ENCODE results near the gene EGFR.

Gene EGFR

GRCh38 chr7:55006499-55006898 lies 12.3 kb upstream of the EGFR start:
- no peak for DNase-seq (ENCODE audit: low read depth, low spot score)

GRCh38 chr7:55013851-55014250 lies 5.0 kb upstream of the EGFR start:
- DNase-seq (ENCODE audit: low read depth, low spot score) = no peak

DNA sequence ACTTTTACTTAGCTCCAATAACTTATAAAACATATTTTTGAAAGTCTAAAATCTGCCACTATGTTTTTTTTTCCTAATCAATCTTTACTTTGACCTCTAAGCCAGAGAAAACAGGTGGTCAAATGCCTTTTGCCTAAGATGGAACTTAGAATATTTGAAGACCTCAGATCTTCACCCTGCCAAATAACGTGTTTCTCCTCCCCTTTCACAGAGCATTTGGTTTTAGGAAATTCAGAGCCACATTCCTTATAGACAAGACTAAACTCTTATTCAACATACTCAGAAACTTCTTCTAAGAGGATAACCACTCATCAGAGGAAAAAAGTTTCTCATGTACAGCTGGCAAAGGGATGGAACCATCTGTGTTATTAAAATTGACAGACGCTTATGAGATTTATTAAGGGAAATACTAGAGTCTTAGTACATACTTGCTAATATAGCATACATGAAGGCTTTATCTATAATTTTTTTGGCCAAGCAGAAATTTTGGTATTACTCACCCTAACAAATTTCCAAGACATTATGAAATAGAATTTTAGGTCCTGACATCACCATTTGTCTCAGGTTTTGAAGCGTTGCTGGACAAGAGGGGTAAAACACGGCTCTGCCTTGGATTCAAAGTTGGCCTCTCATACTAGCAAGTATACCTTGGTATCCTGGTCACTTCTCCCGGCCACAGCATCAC lies 2.6 kb upstream of the EGFR start:
- DNase-seq (ENCODE audit: low read depth, low spot score) = no peak

GRCh38 chr7:55016746-55017090 lies 2.1 kb upstream of the EGFR start:
- no peak for DNase-seq (ENCODE audit: low read depth, low spot score)

DNA sequence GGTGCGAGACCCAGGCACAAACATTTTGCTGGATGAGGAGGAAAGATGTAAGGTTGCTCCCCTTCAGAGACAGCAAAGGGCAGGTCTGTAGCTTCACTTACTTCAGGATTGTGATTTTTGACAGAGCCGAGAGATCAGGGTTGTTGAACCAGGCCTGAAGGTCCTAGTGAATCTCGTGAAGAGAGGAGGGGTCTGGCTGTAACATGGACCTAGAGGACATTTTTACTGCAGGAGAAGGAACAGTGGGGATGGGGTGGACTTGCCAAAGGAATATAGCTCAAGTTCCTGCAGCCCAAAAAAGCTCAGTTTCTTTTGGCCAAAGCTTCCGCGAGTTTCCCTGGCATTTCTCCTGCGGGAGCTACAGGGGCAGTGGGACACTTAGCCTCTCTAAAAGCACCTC lies 976 bp upstream of the EGFR start:
- no peak for DNase-seq (ENCODE audit: low read depth, low spot score)

DNA sequence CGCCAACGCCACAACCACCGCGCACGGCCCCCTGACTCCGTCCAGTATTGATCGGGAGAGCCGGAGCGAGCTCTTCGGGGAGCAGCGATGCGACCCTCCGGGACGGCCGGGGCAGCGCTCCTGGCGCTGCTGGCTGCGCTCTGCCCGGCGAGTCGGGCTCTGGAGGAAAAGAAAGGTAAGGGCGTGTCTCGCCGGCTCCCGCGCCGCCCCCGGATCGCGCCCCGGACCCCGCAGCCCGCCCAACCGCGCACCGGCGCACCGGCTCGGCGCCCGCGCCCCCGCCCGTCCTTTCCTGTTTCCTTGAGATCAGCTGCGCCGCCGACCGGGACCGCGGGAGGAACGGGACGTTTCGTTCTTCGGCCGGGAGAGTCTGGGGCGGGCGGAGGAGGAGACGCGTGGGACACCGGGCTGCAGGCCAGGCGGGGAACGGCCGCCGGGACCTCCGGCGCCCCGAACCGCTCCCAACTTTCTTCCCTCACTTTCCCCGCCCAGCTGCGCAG lies 424 bp downstream of the EGFR start:
- DNase-seq (ENCODE audit: low read depth, low spot score) = peak; percentile 73

GRCh38 chr7:55019691-55020465 lies 1.1 kb downstream of the EGFR start:
- DNase-seq (ENCODE audit: low read depth, low spot score) = peak; percentile 59

GRCh38 chr7:55020466-55020871 lies 1.7 kb downstream of the EGFR start:
- DNase-seq (ENCODE audit: low read depth, low spot score) = peak; percentile 47

DNA sequence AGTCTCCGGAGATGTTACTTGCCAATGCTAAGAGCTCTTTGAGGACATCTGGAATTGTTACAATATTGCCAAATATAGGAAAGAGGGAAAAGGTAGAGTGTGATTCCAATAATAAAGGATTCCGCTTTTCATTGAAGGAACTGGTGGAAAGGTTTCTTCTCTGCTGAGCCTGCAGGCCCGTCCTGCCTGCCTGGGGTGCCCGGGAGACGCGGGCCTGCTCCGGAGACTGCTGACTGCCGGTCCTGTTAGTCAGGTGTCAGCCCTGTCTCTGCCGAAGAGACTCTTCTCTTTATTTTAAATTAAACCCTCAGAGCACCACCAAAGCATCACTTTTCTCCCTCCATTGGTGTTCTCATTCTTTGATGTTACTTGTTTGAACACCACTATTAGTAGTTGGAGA lies 2.2 kb downstream of the EGFR start:
- DNase-seq (ENCODE audit: low read depth, low spot score) = no peak

DNA sequence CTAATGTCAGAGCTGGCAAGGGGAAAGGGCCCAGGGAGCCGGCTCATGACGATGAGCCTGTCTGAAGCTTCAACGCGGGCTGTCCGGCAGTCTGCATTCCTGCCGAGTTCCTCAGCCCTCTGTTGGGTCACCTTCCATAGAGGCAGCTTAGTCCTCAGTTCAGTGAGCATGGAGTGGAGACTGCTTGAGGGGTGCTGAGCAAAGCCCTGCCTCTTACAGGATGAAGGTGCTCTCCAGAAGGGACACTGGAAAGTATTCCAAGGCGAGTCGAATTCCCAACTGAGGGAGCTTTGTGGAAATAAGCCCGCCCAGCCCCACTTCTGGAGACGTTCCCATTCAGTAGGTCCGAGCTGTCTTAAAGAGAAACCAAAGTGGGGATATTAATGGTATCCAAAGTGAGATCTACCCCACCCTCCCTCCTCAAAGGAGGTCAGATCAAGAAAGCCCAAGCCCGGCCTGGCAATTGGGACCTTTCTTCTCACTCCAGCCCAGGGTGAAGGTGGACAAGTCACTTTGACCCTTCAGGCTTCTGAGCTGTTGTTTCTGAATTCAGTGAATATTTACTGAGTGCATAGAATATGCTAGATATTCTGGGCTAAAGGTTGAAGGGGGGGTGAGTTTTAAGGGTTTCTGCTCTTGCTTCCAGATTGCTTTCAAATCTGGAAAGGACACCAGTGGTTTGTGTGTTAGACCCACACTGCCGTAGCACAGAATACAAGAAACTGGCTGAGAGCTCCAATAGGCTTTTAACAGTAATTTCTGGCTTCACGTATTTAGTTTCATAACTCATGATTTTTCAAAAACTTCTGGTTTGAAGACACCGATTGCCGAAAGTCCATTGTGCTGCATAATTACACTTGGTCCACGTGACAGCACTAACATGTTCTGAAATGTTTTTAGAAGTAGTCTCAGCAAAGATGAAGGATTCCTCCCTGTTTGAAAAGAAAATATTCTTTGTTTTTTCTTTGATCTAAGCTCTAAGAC lies 3.5 kb downstream of the EGFR start:
- no peak for DNase-seq (ENCODE audit: low read depth, low spot score)

DNA sequence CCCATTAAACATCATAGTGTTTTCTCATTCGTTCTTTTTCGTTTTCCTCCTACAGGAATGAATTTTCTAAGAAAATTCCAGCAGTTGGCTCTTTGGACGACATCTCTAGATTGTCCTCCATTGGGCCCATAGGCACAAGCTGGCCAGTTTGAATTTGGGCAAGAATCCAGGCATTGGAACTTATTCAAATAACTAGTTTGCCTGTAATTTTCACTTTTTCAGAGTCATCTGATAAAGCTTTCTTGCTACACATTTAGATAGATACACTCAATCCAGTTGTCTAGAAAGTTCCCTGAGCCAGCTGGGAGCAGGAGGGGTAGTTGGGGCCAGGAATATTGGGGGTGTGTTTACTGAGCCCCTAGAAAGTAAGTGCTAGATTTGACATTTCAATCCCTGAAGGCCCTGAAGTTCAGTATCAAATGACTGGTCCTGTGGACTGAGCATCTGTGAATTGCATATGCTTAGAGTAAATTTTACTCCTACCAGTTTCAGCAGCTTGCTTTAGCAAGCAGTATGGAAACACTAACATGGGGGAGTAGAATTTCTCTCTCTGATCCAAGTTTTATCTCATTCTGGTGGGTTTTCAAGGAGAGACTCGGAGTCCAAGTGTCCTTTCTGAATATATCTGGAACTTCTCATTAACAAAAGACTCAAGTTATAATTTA lies 5.2 kb downstream of the EGFR start:
- DNase-seq (ENCODE audit: low read depth, low spot score) = no peak

DNA sequence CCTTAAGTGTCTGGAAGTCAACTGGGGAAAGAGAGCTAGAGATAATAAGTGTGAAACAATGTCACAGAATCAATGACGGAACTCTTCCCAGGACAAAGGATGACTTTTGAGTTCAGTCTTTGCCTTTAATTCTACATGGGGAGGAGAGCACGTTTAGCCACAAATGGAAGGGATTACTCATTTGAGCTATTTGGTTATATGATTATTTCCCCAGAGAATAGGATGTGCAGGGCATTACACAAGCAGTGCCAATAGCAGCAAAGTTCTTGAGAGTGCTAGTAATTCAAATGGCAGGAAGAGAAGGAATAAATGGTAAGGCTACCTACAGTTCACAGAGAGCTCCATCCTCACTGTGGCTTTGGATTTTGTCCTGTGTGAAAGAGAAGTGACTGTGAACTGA lies 6.0 kb downstream of the EGFR start:
- DNase-seq (ENCODE audit: low read depth, low spot score) = no peak

GRCh38 chr7:55026086-55026790 lies 7.4 kb downstream of the EGFR start:
- no peak for DNase-seq (ENCODE audit: low read depth, low spot score)

GRCh38 chr7:55026867-55027490 lies 8.2 kb downstream of the EGFR start:
- no peak for DNase-seq (ENCODE audit: low read depth, low spot score)

GRCh38 chr7:55028011-55028410 lies 9.2 kb downstream of the EGFR start:
- DNase-seq (ENCODE audit: low read depth, low spot score) = no peak

DNA sequence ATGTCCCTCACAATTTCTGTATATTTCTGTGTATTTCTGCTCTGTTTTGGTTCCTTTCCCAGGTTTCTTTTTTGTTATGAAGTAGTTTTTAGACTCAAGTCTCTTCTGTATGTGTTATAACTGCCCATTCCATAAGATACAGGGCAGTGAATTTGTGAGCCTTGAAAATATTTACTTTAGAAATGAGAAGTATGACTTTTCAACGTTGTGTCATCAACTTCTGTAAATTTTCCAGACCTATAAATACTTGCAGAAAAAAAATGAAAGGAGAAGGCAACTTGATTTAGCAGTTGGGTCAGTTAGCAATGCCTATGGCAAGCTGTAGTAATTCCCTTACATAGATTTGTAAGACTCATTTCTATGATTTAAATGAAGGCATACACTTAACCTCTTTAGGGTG lies 11.5 kb downstream of the EGFR start:
- no peak for DNase-seq (ENCODE audit: low read depth, low spot score)

GRCh38 chr7:55031075-55031474 lies 12.3 kb downstream of the EGFR start:
- no peak for DNase-seq (ENCODE audit: low read depth, low spot score)

DNA sequence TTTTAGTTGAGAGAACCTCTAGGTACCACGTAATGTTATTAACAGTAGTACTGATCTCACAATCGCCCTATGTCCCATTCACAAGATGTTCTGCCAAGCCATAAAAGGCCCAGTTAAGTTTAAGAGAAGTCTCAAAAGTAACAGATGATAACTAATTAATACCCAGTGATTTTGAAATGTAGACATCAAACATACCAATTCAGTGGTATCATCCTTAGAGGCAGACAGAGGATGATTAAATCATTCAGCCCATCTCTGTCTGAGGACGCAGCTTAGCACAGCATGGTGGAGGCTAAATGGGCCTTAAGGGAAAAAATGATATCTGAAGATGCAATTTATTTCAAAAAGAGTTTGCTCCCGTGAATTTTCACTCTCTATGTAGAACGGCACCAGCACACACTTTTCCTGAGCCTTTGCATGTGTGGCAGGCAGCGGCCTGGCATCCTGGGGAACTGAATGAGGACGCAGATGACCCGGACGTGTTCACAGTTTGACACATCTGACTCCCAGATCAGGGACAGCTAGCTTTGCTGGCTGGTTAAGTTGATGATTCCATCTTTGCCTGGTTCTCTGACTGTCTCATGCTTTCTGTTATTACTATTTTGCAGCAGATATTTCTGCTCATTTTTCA lies 13.4 kb downstream of the EGFR start:
- no peak for DNase-seq (ENCODE audit: low read depth, low spot score)

- DNase-seq (ENCODE audit: low read depth, low spot score) = no peak
Measured at GRCh38 chr7:55033236-55033846, 14.5 kb downstream of the EGFR start.

DNA sequence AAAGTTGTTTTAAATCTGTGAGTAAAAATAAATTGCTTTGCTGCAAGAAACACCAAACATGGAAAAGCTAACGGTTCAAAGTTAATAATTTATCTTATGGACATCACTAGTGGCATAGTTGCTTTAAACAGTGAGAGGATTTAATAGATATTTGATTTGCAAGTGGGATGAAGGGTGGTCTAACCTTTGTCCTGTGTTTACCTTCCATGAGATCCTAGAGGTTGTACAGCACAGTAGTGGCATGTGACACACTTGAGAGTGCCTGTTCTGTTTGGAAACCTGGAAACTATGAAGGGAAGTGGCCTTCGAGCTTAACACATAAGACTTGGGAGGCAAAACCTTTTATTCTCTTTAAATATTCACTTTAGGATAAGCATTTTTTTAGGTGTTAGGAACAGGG lies 16.0 kb downstream of the EGFR start:
- no peak for DNase-seq (ENCODE audit: low read depth, low spot score)
